Activated T-helper 2 cell treated with anti-CD3 and anti-CD28 coated beads, Interferon-gamma antibody, Interleukin-2, Interleukin-4, amounts not matched to agents 10 μg/mL and 5 μg/mL and 100 μg/mL, durations not matched to agents 14 hours and 24 hours and 36 hours (primary cell): ENCODE results near the gene BMPER. TPM values are rescaled to one million over a fixed set of nuclear protein-coding genes. Genes with fewer than 3 reads are reported as not detected.

Source experiments
- DNase-seq: peaks from one replicate; pipeline ENCODE4 v3.0.0; 2021; ENCODE audit warnings: low spot score
- H3K27ac Mint-ChIP-seq: one replicate; pipeline ENCODE4 v1.8.0; 2021; ENCODE audit warnings: mixed read lengths
- H3K27me3 Mint-ChIP-seq: one replicate; pipeline ENCODE4 v1.8.0; 2021; ENCODE audit warnings: low read depth, mixed read lengths
- H3K36me3 Mint-ChIP-seq: one replicate; pipeline ENCODE4 v1.8.0; 2021; ENCODE audit warnings: low read depth, mixed read lengths
- H3K4me1 Mint-ChIP-seq: one replicate; pipeline ENCODE4 v1.8.0; 2021; ENCODE audit warnings: low read depth, mixed read lengths
- H3K4me3 Mint-ChIP-seq: one replicate; pipeline ENCODE4 v1.8.0; 2021; ENCODE audit warnings: low read depth, mild to moderate bottlenecking, moderate library complexity, mixed read lengths
- H3K9me3 Mint-ChIP-seq: one replicate; pipeline ENCODE4 v1.8.0; 2021; ENCODE audit warnings: mixed read lengths
- intact Hi-C: fragments of 100-400 bp; cut with micrococcal nuclease; formaldehyde crosslinking; loops from one replicate; pipeline ENCODE4 v1.15.1; 2023
- total RNA-seq: library from RNA; stranded (reverse); gene quantifications from 2 replicates; pipeline ENCODE4 v1.2.3, GENCODE V29; 2022

Gene BMPER
- total RNA-seq, 1 donor from 2014 or later: not detected

DNA sequence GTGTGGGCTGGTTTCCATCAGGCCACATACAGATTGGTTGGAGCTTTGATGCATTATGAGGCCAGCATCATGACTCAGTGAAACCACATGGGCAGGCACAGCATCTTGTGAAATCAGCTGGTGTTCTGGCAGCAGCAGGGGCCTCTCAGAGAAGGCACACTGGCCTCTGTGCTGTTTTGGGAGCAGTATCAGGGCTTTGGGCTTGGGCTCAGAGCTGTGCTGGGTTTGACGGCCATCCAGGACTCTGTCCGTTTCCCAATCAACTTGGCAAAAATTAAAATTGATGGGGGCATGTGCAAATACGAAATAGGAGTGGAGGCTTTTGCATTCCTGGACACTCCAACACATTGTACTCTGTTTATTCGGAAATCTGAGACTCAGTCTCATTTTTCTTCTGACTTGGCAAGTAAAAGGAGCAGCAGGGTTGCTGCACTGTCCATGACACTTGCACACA is 190.9 kb downstream of the BMPER start:
- no peaks in the 10 kb centered on the region for H3K36me3 Mint-ChIP-seq
- no peaks in the 10 kb centered on the region for H3K27me3 Mint-ChIP-seq
- H3K9me3 Mint-ChIP-seq: no peaks in the 10 kb centered on the region
- no peaks in the 10 kb centered on the region for H3K4me1 Mint-ChIP-seq
- no peak overlapping the region for H3K27ac Mint-ChIP-seq
- DNase-seq: no peak
- intact Hi-C loops: no loop called here
- H3K4me3 Mint-ChIP-seq: no peak overlapping the region

DNA sequence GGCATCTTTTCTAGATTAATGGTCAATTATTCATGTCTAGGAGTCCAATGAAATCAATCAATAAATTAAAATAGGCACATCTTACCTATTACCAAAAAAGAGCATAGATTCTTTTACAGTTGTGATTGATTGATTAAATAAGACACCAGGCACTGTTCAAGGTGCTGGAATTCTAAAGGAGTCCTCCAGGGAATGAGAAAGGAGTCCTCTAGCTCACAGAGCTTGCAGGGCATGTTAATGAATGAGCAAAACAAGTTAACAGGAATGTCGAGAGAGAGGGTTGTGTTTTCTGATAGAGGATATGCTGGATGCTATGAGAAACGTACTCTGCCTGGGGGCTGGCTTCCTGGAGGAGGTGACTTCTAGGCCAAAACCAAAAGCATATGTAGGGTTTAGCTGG is 191.4 kb downstream of the BMPER start:
- H3K27me3 Mint-ChIP-seq: no peaks in the 10 kb centered on the region
- H3K4me3 Mint-ChIP-seq: no peak overlapping the region
- H3K9me3 Mint-ChIP-seq: no peaks in the 10 kb centered on the region
- H3K4me1 Mint-ChIP-seq: no peaks in the 10 kb centered on the region
- DNase-seq: no peak
- intact Hi-C loops: no loop called here
- no peaks in the 10 kb centered on the region for H3K36me3 Mint-ChIP-seq
- no peak overlapping the region for H3K27ac Mint-ChIP-seq

DNA sequence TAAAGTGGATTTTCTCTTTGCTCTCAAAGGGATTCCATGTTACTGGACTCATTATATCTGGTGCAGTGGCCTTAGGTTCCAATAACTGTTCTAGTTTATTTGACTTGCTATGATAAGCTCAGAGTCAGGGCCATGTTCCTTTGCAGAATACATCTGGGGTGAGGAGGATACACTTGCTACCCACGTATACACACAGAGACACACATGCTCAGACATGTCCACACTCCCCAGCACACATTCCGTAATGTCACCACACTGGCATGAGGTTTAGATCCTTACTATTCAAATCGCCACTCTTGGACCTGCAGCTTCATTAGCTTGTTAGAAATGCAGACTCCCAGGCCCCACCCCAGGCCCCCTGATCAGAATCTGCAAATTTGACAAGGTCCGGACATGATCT is 195.3 kb downstream of the BMPER start:
- H3K27me3 Mint-ChIP-seq: no peaks in the 10 kb centered on the region
- intact Hi-C loops: no loop called here
- no peaks in the 10 kb centered on the region for H3K36me3 Mint-ChIP-seq
- H3K4me1 Mint-ChIP-seq: no peaks in the 10 kb centered on the region
- H3K9me3 Mint-ChIP-seq: peaks cover 5% of the 10 kb centered on the region
- DNase-seq: no peak
- no peak overlapping the region for H3K4me3 Mint-ChIP-seq
- no peak overlapping the region for H3K27ac Mint-ChIP-seq

DNA sequence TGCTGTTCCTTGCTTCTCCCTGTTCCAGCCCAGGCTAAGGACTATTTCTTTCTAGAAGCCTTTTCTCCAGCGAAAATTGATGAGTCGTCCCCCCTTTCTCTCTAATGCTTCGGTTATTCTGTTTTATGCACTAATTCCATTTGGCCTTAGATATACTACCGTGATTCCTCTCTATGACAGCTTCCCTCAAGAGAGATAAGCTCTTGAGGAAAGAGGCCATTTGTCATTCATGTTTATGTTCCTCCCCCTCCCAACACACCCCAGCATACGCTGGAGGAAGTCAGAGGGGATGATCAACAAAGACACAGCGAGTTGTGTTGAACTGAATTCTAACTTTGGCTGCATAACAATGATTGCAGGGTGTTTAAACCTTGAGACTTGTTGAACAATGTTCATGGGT is 198.8 kb downstream of the BMPER start:
- no peaks in the 10 kb centered on the region for H3K36me3 Mint-ChIP-seq

DNA sequence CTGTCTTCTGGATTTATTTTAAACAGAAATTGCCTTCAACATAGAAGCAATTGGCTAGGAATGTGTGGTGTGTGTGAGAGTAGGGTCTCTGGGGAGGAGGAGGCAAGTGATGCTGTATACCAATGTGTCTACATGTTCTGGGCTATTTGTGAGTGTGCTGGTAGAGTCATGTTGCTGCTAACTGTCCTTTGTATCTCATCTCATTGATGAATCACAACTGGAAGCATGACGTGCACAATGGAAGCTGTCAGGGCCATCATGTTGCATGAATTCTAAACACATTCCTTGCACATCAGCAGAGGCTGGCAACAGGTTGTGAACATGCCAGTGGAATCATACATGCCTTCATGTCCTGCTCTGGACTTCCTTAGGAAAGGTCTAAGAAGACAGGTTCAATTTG is 199.7 kb downstream of the BMPER start:
- Mint-ChIP-seq H3K36me3 (no peaks in the 10 kb centered on the region), H3K27ac (no peak overlapping the region), H3K4me3 (no peak overlapping the region), H3K27me3 (no peaks in the 10 kb centered on the region), H3K9me3 (peaks cover 5% of the 10 kb centered on the region), H3K4me1 (no peaks in the 10 kb centered on the region)
- intact Hi-C loops: no loop called here
- no peak for DNase-seq

More for the DNA sequence above, 198.8 kb downstream of the BMPER start:
- no peak for DNase-seq
- no peak overlapping the region for H3K27ac Mint-ChIP-seq
- peaks cover 5% of the 10 kb centered on the region for H3K9me3 Mint-ChIP-seq
- no peaks in the 10 kb centered on the region for H3K27me3 Mint-ChIP-seq
- H3K4me3 Mint-ChIP-seq: no peak overlapping the region
- no peaks in the 10 kb centered on the region for H3K4me1 Mint-ChIP-seq
- intact Hi-C loops: no loop called here

DNA sequence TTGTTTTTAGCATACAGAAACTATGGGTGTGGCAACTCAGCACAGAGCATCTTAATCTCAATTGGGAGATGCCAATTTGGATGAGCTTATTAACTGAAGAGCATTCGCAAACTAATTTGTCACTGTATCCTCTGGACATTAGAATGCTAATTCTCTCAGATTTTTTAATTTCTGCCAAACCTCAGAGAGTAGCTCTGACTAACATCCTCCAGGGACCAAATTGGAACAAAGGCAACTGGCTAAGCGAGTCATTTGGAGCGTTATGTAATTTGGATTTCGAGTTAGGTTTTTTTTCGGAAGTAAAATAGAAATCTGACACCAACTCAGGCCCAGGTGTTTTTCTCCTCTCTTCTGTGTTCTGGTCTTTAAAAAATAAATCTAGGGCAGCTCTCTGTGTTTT is 201.9 kb downstream of the BMPER start:
- Mint-ChIP-seq H3K4me3 (no peak overlapping the region), H3K27me3 (no peaks in the 10 kb centered on the region), H3K9me3 (peaks cover 12% of the 10 kb centered on the region), H3K36me3 (no peaks in the 10 kb centered on the region), H3K27ac (no peak overlapping the region), H3K4me1 (no peaks in the 10 kb centered on the region)
- intact Hi-C loops: no loop called here
- DNase-seq: no peak

DNA sequence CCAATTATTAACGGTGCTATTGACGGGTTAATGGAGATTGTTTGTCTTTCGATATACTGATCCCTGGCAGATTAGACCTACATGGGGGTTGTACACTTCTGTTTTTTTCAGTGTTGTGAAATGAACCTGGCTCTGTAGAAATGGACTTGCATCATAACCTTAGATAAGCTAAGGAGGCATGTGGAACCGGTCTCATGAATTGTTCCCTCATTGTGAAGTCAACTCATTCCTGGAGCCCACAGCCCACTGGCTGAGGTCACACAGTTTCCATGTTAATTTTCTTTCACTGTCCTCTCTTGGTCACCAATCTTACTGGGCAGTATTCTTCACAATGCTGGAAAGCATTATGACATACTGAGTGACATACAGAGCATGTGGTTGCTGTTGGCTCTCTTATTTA is 202.8 kb downstream of the BMPER start:
- intact Hi-C loops: no loop called here
- Mint-ChIP-seq H3K27ac (no peak overlapping the region), H3K9me3 (peaks cover 7% of the 10 kb centered on the region)

DNA sequence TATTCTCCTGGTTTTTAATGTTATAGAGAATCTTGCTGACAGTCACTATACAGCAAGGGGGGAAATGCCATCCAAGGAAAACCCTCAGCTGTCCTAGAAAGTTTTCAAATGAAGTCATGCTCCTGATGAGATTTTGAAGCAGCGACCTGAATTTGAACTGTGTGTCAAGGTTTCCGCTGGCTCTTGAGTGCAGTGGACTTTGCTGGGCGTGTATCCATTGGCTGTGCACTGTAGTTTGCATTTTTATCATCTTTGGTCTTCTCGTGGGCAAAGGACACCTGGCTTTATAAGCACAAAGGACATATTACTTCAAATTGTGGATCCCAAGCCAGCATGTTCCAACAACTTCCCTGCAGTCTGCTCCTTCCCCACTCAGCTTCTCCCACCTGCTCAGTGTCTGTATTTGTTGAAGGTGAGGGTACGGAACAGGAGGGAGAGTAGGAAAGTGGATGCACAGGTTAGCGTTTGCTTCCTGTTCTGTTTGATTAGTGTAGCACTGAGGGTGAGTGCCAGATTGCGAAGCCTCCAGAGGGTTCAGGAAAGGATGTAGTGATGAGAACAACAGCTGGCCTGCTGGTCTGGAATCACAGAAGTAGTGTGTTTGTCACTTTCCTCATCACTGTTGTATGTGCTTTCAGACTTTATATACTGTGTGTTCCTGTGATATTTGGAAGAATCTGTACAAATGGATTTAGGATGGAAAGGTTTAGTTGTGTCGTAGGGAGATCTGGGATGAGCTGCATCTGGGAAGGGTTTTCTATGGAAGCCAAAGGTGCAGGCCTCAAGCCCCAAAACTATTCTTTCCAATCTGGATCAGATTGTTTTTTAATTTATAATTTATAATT is 204.8 kb downstream of the BMPER start:
- no peak overlapping the region for H3K4me3 Mint-ChIP-seq
- intact Hi-C loops: no loop called here
- no peaks in the 10 kb centered on the region for H3K36me3 Mint-ChIP-seq
- H3K9me3 Mint-ChIP-seq: peaks cover 12% of the 10 kb centered on the region
- no peak overlapping the region for H3K27ac Mint-ChIP-seq
- DNase-seq: no peak
- H3K27me3 Mint-ChIP-seq: no peaks in the 10 kb centered on the region
- no peaks in the 10 kb centered on the region for H3K4me1 Mint-ChIP-seq

More for the DNA sequence above, 202.8 kb downstream of the BMPER start:
- Mint-ChIP-seq H3K4me1 (no peaks in the 10 kb centered on the region), H3K36me3 (no peaks in the 10 kb centered on the region), H3K27me3 (no peaks in the 10 kb centered on the region), H3K4me3 (no peak overlapping the region)
- DNase-seq: no peak

DNA sequence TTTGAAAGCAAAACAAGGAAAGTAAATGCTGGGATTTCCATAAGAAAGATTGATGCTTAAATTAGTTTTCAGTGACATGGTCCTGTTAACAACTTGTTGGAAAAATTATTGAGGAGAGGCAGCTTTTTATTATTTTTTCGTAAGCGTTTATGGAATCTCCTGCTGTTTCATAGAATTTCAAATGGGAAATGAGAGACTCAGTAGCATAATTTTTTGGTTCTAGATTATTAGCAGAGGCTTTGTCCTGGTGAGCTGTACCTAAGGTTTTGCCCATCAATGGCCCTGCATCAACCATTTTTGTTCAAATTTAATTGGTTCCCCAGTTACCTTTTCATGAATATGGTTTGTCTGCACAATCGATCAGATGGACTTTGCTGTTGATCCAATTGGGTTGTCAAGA is 205.7 kb downstream of the BMPER start:
- Mint-ChIP-seq H3K27me3 (no peaks in the 10 kb centered on the region), H3K4me1 (no peaks in the 10 kb centered on the region)

DNA sequence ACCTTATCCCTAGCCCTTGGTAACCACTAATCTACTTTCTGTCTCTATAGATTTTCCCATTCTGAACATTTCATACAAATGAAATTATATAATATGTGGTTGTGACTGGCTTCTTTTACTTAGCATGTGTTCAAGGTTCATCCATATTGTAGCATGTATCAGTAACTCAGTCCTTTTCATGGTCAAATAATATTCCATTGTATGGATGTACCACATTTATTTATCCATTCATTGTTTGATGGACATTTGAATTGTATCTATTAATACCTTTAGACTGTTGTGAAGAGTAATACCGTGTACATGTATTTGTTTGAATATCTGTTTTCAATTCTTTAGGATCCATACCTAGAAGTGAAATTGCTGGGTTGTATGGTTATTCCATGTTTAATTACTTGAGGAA is 210.2 kb downstream of the BMPER start:
- Mint-ChIP-seq H3K9me3 (peaks cover 24% of the 10 kb centered on the region), H3K4me3 (no peak overlapping the region), H3K36me3 (no peaks in the 10 kb centered on the region), H3K4me1 (no peaks in the 10 kb centered on the region), H3K27me3 (no peaks in the 10 kb centered on the region), H3K27ac (no peak overlapping the region)
- DNase-seq: no peak
- intact Hi-C loops: no loop called here

More for the DNA sequence above, 205.7 kb downstream of the BMPER start:
- no peak for DNase-seq
- no peak overlapping the region for H3K27ac Mint-ChIP-seq
- intact Hi-C loops: no loop called here
- H3K36me3 Mint-ChIP-seq: no peaks in the 10 kb centered on the region
- peaks cover 16% of the 10 kb centered on the region for H3K9me3 Mint-ChIP-seq
- H3K4me3 Mint-ChIP-seq: no peak overlapping the region

DNA sequence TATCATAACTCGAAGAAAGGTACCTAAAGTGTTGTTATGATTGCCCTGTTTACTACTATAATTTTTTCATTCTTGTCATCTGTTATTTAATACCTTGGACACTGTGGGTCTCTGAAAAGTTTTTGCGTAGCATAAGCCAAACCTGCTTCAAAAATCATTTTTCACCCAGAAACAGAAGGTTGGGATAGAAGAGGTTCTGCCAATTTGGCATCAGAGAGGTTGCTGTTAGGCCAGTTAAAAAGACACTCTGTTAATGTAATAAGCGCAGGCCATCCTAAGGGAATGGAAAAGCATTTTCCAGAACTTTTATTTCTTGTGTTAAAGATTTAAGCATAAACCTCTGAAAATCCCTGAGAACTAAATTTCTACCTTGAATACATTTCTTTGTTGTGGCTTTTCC is 212.2 kb downstream of the BMPER start:
- H3K36me3 Mint-ChIP-seq: no peaks in the 10 kb centered on the region
- DNase-seq: no peak
- H3K4me1 Mint-ChIP-seq: no peaks in the 10 kb centered on the region
- no peak overlapping the region for H3K4me3 Mint-ChIP-seq
- intact Hi-C loops: no loop called here
- H3K27ac Mint-ChIP-seq: no peak overlapping the region
- peaks cover 20% of the 10 kb centered on the region for H3K9me3 Mint-ChIP-seq
- no peaks in the 10 kb centered on the region for H3K27me3 Mint-ChIP-seq

DNA sequence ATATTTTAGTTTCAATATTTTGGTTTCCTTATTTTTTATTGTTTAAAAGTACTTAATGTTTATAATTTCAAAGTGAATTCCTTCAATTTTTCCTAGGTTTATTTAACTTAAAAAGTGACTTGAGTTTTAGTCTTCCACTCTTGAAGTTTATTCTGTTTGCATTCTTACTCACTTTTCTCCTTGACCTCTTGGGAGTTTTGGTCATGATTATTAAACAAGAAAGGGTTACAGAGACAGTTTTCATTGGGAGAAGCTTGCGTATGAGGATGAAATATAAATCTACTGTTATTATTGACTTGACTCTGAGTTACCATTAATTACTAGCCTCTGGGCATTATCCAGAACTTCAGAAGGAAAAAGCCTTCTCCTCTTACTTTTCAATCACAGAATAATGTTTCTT is 216.0 kb downstream of the BMPER start:
- intact Hi-C loops: no loop called here
- Mint-ChIP-seq H3K4me3 (no peak overlapping the region), H3K4me1 (no peaks in the 10 kb centered on the region), H3K9me3 (peaks cover 20% of the 10 kb centered on the region), H3K36me3 (no peaks in the 10 kb centered on the region), H3K27me3 (no peaks in the 10 kb centered on the region), H3K27ac (no peak overlapping the region)
- no peak for DNase-seq

DNA sequence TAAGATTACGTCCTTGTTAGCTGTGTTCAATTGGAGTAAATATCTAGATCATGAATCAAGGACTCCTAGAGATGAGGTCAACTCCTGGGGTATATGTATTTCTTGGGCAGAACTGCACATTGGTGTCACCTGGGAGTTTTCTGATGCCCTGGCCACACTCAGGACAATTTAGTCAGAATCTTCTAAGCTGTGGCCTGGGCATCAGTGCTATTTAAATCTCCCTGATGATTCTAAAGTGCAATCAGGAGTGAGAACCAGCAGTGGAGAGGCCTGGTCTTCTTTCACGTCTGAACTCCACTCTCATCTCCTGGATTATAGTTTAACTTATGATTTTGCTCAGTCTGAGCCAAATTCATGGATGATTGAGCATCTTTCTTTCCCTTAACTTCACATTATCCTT is 218.0 kb downstream of the BMPER start:
- no peaks in the 10 kb centered on the region for H3K27me3 Mint-ChIP-seq
- no peak for DNase-seq
- H3K9me3 Mint-ChIP-seq: peaks cover 28% of the 10 kb centered on the region
- H3K36me3 Mint-ChIP-seq: no peaks in the 10 kb centered on the region
- H3K4me1 Mint-ChIP-seq: no peaks in the 10 kb centered on the region
- H3K27ac Mint-ChIP-seq: no peak overlapping the region
- no peak overlapping the region for H3K4me3 Mint-ChIP-seq
- intact Hi-C loops: no loop called here
